GM20431 (cell line): ENCODE measurements around the gene RYR1.
"Not testable (repeated sequence)": the region's sequence is repeated elsewhere in the genome, so short reads cannot be mapped to it uniquely, and the experiment has no call there.

ENCODE experiments used
- in situ Hi-C: fragments of 300-500 bp; cut with MseI, MboI; formaldehyde crosslinking; loops from one replicate; pipeline ENCODE4 v1.15.0; 2020; ENCODE audit warnings: low sequenced_read_pairs; ENCODE audit not compliant: unreplicated experiment

Gene RYR1

DNA sequence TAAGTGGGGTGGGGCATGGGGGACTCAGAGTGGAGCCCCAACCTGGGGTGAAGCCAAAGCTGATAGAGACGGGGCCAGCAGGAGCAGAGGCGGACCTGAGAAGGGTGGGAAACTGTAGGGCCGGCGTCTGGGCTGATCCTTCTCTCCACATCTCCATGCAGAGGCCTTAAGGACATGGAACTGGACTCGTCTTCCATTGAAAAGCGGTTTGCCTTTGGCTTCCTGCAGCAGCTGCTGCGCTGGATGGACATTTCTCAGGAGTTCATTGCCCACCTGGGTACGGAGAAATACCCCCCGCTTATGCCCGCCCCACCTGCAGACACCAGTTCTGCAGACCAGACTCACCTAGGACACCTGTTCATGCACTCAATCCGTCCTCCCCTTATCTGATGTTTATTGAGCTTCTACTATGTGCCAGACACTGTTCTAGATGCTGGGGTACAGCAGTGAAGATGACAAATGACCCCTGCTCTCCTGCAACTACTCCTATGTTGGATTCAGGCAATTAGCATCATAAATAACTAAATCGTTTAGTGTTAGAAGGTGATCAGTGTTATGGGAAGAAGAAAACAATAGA, 74.1 kb downstream of the RYR1 start:
- in situ Hi-C loops = no loop called here

DNA sequence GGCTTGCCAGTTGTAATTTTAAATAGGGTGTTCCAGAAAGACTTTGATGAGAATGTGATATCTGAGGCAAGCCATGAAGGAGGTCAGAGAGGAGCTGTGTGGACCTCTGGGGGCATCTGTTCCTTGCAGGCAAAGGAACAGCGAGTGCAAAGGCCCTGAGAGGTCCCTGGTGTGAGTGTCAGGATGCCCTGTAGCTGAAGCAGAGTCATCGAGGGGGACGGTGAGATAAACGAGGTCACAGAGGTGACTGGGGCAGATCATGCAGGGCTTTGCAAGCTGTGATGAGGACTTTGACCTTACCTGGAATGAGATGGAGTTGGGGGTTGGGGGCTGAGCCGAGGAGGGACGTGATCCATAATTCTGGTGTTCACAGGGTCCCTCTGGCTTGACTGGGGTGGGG, 75.0 kb downstream of the RYR1 start:
- in situ Hi-C loops = no loop called here

DNA sequence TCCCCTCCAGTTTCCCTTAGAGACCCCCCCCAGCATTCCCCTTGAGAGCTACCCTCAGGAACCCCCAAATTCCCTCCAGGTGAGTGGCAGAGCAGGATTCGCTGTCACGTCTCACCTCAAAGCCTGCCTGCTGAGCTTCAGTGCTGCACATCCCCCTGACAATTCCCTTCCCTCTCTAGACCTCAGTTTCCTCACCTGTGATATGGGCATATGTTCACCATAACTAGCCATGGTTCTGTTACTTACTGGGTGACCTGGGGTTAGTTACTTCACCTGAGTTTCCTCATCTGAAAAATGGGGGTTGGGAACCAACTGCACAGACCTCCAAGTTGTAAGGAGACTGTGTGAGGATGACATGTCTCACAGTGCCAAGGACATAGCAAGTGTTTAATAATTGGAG, 75.5 kb downstream of the RYR1 start:
- in situ Hi-C loops = no loop called here

DNA sequence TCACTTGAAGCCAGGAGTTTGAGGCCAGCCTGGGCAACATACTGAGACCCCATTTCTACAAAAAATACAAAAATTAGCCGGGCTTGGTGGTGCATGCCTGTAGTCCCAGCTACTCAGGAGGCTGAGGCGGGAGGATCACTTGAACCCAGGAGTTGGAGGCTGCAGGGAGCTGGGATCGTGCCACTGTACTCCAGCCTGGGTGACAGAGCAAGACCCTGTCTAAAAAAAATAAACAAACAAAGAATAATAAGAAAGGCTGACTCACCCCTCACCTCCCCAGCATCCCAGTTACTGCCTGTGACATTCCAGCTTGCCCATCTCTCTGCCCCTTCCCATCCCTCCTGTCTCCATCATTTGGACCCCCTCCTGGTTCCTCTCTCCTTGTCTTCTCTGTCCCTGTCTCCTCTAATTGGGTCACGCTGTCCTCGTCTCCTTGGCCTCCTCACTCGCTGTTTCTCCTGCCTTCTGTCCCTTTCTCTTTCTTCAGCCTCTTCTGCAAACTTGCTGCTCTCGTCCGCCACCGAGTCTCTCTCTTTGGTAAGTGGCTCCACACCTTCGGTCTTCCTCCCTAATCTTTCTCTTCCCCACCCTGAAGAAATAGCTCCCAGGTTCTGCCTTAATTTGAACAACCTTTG, 77.7 kb downstream of the RYR1 start:
- in situ Hi-C loops = no loop called here

DNA sequence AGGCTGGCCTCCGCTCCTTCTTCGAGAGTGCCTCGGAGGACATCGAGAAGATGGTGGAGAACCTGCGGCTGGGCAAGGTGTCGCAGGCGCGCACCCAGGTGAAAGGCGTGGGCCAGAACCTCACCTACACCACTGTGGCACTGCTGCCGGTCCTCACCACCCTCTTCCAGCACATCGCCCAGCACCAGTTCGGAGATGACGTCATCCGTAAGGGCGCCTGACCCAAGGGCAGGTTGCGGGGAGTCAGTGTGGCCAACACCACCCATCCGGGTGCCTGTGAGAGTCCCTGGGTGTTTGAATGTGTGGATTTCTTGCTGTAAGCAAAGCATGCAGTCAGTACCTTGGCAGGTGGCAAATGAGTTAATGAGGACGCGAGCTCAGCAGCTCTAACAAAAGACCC, 78.8 kb downstream of the RYR1 start:
- in situ Hi-C loops = no loop called here

DNA sequence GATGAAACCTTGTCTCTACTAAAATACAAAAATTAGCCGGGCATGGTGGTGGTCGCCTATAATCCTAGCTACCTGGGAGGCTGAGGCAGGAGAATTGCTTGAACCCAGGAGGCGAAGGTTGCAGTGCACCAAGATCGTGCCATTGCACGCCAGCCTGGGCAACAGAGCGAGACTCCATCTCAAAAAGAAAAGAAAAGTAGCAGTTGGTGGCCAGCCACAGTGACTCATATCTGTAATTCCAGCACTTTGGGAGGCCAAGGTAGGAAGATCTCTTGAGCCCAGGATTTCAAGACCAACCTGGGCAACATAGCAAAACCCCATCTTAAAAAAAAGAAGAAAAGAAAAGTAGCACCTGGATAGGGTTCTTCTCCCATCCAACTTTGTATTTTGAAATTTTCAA, 79.7 kb downstream of the RYR1 start:
- in situ Hi-C loops = not testable (repeated sequence)

DNA sequence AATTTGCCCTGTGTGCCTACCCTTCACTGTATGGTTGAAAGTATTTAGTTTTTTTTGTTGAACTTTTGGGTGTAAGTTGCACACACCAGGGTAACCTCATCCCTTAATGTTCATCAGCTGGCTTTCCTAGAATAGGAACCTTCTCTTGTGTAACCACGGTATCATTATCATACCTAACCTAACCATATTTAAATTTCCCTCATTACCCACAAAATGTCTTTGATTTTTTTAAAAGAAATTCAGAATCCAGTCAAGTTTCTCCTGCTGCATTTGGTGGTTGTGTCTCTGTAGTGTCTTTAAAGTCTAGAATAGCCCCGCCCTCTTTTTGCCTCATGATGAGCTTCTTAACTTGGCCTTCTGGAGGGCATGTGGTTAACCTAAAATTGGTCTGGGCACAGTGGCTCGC, 80.3 kb downstream of the RYR1 start:
- in situ Hi-C loops = no loop called here

DNA sequence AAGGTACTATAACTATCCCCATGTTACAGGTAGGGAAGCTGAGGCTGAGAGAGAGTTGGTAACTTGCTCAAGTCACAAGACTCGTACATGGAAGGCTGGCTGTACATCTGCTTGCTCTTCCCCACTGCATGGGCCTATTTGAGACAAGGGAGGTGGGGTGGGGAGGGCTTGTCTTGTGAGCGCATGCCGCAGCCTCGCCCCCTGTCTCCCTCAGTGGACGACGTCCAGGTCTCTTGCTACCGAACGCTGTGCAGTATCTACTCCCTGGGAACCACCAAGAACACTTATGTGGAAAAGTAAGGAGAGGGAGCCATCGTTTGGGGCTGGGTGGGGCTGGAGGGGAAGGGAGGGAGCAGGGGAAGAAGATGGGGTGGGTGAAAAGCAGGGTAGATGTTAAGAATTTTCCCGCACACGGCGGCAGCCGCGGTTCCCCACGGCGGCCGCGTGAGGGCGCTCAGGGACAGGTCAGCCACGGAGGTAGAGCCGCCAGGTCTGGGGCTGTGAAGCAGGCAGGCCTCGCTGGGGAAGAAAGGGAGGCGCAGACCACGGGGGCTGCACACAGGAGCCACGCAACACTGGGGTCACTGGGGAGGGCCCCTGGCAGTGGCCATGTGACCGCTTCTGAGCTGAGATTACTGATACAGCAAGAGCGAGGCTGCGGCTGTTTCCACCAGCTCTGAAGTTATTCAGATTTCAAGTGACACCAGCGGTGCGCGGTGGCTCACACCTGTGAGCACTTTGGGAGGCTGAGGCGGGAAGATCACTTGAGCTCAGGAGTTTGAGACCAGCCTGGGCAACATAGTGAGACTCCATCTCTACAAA, 81.5 kb downstream of the RYR1 start:
- in situ Hi-C loops = no loop called here

DNA sequence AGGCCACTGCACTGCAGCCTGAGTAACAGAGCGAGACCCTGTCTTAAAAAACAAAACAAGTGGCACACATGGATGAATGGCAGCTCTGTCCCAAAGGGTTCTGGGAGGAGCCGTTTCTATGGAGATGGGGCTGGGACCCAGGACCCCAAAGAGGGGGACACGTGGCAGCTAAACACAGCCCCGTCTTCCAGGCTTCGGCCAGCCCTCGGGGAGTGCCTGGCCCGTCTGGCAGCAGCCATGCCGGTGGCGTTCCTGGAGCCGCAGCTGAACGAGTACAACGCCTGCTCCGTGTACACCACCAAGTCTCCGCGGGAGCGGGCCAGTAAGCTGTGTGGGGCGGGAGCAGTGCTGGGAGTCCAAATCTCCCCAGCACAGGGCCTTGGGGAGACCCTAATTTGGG, 82.4 kb downstream of the RYR1 start:
- in situ Hi-C loops = no loop called here

DNA sequence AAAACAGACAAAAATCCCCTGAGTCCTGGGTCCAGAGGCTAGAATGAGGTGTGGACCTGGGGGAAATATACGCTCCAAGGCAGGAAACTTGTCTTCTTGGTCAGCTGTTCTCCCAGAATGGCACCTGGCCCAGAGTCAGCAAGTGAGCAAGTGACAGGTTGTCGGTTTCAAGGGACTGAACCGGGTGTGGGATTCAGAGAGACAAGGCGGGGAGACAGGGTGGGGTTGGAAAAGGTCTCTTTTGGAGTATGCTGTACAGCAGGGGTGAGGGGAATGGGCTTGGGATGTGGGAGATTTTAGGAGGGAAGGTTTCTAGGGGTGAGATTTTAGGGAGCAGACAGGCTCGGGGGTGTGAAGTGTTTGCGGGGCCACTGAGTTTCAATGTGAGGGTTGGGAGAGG, 83.3 kb downstream of the RYR1 start:
- in situ Hi-C loops = no loop called here

DNA sequence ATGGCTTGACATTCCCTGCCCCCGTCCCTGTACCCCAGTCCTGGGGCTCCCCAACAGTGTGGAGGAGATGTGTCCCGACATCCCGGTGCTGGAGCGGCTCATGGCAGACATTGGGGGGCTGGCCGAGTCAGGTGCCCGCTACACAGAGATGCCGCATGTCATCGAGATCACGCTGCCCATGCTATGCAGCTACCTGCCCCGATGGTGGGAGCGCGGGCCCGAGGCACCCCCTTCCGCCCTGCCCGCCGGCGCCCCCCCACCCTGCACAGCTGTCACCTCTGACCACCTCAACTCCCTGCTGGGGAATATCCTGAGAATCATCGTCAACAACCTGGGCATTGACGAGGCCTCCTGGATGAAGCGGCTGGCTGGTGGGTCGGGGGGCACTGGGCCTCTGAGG, 83.8 kb downstream of the RYR1 start:
- in situ Hi-C loops = no loop called here

DNA sequence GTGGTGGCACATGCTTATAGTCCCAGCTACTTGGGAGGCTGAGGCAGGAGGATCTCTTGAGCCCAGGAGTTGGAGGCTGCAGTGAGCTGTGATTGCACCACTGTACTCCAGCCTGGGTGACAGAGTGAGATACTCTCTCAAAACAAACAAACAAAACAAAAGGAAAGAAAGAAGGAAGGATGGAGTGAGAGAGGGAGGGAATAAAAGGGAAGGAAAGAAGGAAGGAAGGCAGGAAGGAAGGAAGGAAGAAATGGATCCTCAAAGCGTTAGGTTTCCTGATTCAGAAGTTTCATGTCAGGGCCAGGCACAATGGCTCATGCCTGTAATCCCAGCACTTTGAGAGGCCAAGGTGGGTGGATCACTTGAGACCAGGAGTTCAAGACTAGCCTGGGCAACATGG, 84.5 kb downstream of the RYR1 start:
- in situ Hi-C loops = not testable (repeated sequence)

DNA sequence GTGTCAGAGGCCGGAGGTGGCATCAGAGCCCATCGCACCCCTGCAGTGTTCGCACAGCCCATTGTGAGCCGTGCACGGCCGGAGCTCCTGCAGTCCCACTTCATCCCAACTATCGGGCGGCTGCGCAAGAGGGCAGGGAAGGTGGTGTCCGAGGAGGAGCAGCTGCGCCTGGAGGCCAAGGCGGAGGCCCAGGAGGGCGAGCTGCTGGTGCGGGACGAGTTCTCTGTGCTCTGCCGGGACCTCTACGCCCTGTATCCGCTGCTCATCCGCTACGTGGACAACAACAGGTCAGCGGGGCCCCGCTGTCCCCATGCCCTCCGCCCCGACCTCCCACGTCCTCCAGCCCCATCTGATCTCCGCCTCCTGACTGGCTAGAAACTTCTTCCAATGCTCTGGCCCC, 85.7 kb downstream of the RYR1 start:
- in situ Hi-C loops = no loop called here

DNA sequence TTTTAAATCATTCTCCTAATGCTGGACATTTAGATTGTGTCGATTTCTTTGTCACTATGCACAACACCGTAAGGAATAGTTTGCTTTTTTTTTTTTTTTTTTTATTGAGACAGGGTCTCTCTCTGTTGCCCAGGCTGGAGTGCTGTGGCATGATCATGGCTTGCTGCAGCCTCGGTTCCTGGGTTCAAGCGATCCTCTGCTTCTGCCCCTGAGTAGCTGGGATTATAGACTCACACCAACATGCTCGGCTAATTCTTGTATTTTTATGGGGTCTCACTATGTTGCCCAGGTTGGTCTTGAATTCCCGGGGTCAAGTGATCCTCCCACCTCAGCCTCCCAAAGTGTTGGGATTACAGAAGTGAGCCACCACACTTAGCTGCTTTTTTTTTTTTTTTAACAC, 86.5 kb downstream of the RYR1 start:
- in situ Hi-C loops = no loop called here

DNA sequence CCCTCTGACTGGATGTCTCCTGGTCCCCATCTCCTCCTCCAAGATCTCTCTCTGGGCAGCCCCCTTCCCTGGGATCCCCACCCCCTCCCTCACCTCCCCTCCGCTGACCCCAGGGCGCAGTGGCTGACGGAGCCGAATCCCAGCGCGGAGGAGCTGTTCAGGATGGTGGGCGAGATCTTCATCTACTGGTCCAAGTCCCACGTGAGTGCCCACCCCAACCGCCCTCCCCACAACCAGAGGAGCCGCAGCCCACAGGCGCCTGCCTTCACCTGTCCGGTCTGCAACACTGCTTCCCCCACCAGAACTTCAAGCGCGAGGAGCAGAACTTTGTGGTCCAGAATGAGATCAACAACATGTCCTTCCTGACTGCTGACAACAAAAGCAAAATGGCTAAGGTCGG, 89.4 kb downstream of the RYR1 start:
- in situ Hi-C loops = no loop called here

DNA sequence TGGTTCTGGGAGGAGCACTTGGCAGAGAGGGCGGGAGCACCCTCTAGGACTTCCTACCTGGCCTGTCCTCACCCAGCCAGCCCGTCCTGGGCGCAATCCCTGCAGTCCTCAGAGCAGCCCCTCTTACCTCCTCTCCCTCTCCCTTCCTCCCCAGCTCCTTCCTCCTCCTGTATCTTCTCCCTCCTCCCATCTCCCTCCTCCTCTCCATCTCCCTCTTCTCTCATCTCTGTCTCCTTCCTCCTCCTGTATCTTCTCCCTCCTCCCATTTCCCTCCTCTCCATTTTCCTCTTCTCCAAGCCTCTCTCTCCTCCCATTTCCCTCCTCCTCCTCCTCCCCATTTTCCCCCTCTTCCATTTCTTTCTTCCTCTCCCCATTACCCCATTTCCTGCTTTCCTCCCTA, 89.8 kb downstream of the RYR1 start:
- in situ Hi-C loops = no loop called here

DNA sequence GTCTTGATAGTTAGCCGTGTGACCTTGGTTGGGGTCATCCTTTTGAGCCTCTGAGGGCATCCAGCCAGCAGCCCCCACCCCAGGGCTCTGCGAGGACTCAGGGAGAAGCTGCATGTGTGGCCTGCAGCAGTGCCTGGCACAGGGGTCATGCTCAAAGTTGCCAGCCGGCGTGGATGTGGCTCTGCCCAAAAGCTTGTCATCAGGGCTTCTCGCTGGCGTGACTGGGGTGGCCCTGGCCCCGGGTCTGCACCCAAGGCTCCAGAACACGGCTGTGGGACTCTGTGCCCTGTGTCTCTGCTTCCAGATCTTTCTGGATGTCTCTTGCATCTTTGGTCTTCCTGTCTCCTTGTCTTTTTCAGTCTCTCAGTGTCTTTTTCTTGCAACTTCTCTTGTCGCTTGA, 90.9 kb downstream of the RYR1 start:
- in situ Hi-C loops = no loop called here

DNA sequence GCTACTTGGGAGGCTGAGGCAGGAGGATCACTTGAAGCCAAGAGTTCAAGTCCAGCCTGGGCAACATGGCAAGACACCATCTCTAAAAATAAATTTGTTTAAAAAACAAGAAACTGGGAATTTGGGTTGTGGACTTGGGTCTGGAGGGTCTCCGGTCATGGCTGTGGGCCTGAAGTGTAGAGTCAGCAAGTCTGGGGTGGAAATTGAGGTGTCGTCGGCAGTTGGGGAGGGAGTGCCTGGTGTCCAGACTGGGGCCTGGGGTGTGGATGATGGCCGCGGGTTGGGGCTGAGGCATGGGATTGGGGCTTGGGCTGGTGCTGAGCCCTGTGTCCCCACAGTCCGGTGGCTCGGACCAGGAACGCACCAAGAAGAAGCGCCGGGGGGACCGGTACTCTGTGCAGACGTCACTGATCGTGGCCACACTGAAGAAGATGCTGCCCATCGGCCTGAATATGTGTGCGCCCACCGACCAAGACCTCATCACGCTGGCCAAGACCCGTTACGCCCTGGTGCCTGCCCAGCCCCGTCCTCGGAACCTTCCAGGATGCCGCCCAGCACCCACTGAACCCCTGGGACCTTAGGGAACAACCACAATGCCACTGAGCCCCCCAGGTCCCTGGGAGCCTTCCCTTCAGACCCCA, 91.6 kb downstream of the RYR1 start:
- in situ Hi-C loops = no loop called here

DNA sequence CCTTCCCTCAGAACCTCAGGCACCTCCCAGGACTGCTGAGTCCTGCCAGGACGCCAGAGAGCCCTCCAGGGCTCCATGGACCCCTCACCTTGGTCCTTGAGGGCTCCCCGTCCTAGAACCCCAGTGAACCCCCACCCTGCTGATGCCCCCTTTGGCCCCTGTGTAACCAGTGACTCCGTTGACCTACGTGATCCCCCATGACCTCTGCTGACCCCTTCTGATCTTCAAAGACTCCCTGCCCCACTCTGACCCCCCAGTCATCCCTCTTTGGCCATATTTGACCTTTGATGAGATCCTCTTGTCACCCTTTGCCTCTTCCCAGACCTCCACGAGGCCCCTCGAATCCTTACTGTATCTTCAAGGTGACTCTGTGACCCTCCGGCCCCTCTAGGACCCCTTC, 92.9 kb downstream of the RYR1 start:
- in situ Hi-C loops = no loop called here

DNA sequence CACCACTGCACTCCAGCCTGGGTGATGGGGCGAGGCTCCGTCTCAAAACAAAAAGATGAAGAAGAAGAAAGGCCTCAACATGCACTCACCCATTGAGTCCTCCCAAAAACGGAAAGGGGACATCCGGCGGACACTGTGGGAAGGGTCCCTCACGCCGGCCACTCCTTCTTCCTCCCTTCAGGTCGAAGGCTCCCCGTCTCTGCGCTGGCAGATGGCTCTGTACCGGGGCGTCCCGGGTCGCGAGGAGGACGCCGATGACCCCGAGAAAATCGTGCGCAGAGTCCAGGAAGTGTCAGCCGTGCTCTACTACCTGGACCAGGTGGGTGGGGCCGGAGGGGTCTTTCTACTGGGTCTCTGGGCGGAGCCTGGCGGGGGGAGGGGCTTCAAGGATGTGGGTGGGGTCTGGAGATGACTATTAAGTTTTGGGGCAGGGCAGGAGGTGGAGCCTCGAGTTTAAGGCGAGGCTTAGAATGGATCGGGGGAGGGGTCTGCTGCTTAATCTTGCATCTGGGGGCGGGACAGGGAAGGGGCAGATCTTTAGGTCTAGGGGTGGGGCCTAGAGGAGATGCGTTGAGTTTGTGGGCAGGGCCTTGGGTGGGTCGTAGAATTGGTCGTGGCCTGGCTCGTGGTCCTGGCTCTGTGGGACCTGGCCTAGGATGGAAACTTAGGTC, 94.1 kb downstream of the RYR1 start:
- in situ Hi-C loops = no loop called here
